Osteoblast (primary cell): Measurements from ENCODE around the gene PSMC3. TPM values are rescaled to one million over a fixed set of nuclear protein-coding genes. Genes with fewer than 3 reads are reported as not detected.

Experiments
- DNase-seq: peaks from one replicate; pipeline ENCODE4 v3.0.0; 2011; ENCODE audit warnings: low spot score, mixed read lengths; ENCODE audit not compliant: insufficient read length; ENCODE audit errors: missing footprints
- H2AFZ ChIP-seq: 2 replicates; pipeline ENCODE4 v1.6.0; 2011; ENCODE audit warnings: mild to moderate bottlenecking, low read length
- H3K27ac ChIP-seq: 2 replicates; pipeline ENCODE4 v1.5.1; 2011; ENCODE audit warnings: mild to moderate bottlenecking, low read depth, low read length, moderate library complexity
- H3K27me3 ChIP-seq: 2 replicates; pipeline ENCODE4 v1.6.0; 2012; ENCODE audit warnings: mild to moderate bottlenecking, control low read depth, inconsistent platforms, low read length, moderate library complexity; ENCODE audit not compliant: insufficient read depth
- H3K36me3 ChIP-seq: 2 replicates; pipeline ENCODE4 v1.5.1; 2011; ENCODE audit warnings: mild to moderate bottlenecking, low read length, control low read depth, moderate library complexity; ENCODE audit not compliant: insufficient read depth
- H3K4me1 ChIP-seq: 2 replicates; pipeline ENCODE4 v1.5.1; 2011; ENCODE audit warnings: mild to moderate bottlenecking, low read length, control low read depth, moderate library complexity; ENCODE audit not compliant: insufficient read depth
- H3K4me2 ChIP-seq: 2 replicates; pipeline ENCODE4 v1.6.0; 2011; ENCODE audit warnings: mild to moderate bottlenecking, low read length; ENCODE audit not compliant: insufficient read depth
- H3K4me3 ChIP-seq: fragments of 200-600 bp; sonication (generic); 3 replicates; pipeline ENCODE4 v1.5.1; 2012; ENCODE audit warnings: mild to moderate bottlenecking, low read length, inconsistent platforms; ENCODE audit not compliant: insufficient read depth
- H3K79me2 ChIP-seq: 2 replicates; pipeline ENCODE4 v1.6.0; 2012; ENCODE audit warnings: mild to moderate bottlenecking, low read length, control low read depth, inconsistent platforms; ENCODE audit not compliant: insufficient read depth
- H3K9me3 ChIP-seq: 2 replicates; pipeline ENCODE4 v1.5.1; 2011; ENCODE audit warnings: low read depth, low read length, control low read depth
- H4K20me1 ChIP-seq: 2 replicates; pipeline ENCODE4 v1.6.0; 2012; ENCODE audit warnings: mild to moderate bottlenecking, low read length, control low read depth; ENCODE audit not compliant: insufficient read depth
- CTCF ChIP-seq: IDR thresholded peaks from 2 replicates; pipeline ENCODE4 v1.5.1; 2011; ENCODE audit warnings: mild to moderate bottlenecking, low read depth, low read length, moderate library complexity; ENCODE audit errors: extremely low read depth
- total RNA-seq: library from RNA; depleted of rRNA; stranded (reverse); fragments of >200 nt; gene quantifications from 2 replicates; pipeline ENCODE4 v1.2.3, GENCODE V29; 2012

PSMC3 gene
- total RNA-seq, 1 donor = 124 TPM

GRCh38 chr11:47443817-47444216 lies 17.6 kb upstream of the PSMC3 start:
- Histone ChIP-seq H2AFZ (no peak overlapping the region), H3K4me1 (no peaks in the 10 kb centered on the region), H3K36me3 (no peaks in the 10 kb centered on the region), H3K27me3 (no peaks in the 10 kb centered on the region), H3K4me3 (no peak overlapping the region), H3K27ac (no peak overlapping the region), H3K79me2 (no peaks in the 10 kb centered on the region), H3K4me2 (no peak overlapping the region), H3K9me3 (no peaks in the 10 kb centered on the region), H4K20me1 (no peaks in the 10 kb centered on the region)
- no peak for TF ChIP-seq CTCF
- DNase-seq = no peak

GRCh38 chr11:47443028-47443700 lies 16.9 kb upstream of the PSMC3 start:
- H3K36me3 ChIP-seq = no peaks in the 10 kb centered on the region
- no peak overlapping the region for H2AFZ ChIP-seq
- no peaks in the 10 kb centered on the region for H3K27me3 ChIP-seq
- no peaks in the 10 kb centered on the region for H3K9me3 ChIP-seq
- peak; percentile 90 for DNase-seq
- H3K27ac ChIP-seq = no peak overlapping the region
- H4K20me1 ChIP-seq = no peaks in the 10 kb centered on the region
- peak; percentile 16 for TF ChIP-seq CTCF
- no peak overlapping the region for H3K4me3 ChIP-seq
- H3K79me2 ChIP-seq = no peaks in the 10 kb centered on the region
- H3K4me1 ChIP-seq = no peaks in the 10 kb centered on the region
- no peak overlapping the region for H3K4me2 ChIP-seq

GRCh38 chr11:47442514-47442913 lies 16.3 kb upstream of the PSMC3 start:
- no peaks in the 10 kb centered on the region for H3K79me2 ChIP-seq
- no peak for DNase-seq
- H3K4me2 ChIP-seq = no peak overlapping the region
- H3K27ac ChIP-seq = no peak overlapping the region
- no peaks in the 10 kb centered on the region for H3K9me3 ChIP-seq
- H2AFZ ChIP-seq = no peak overlapping the region
- H3K36me3 ChIP-seq = no peaks in the 10 kb centered on the region
- no peaks in the 10 kb centered on the region for H4K20me1 ChIP-seq
- H3K4me3 ChIP-seq = no peak overlapping the region
- H3K4me1 ChIP-seq = no peaks in the 10 kb centered on the region
- no peaks in the 10 kb centered on the region for H3K27me3 ChIP-seq
- TF ChIP-seq CTCF = no peak

GRCh38 chr11:47441421-47441820 lies 15.2 kb upstream of the PSMC3 start:
- no peak overlapping the region for H3K4me2 ChIP-seq
- no peaks in the 10 kb centered on the region for H3K79me2 ChIP-seq
- no peak overlapping the region for H3K27ac ChIP-seq
- no peaks in the 10 kb centered on the region for H3K9me3 ChIP-seq
- DNase-seq = no peak
- no peaks in the 10 kb centered on the region for H3K36me3 ChIP-seq
- H3K4me1 ChIP-seq = no peaks in the 10 kb centered on the region
- H3K4me3 ChIP-seq = no peak overlapping the region
- no peaks in the 10 kb centered on the region for H4K20me1 ChIP-seq
- H2AFZ ChIP-seq = no peak overlapping the region
- H3K27me3 ChIP-seq = no peaks in the 10 kb centered on the region
- no peak for TF ChIP-seq CTCF
